Measurements from ENCODE around the gene IL36RN.

IL36RN gene

GRCh38 chr2:113104054-113104611, 45.1 kb downstream of the IL36RN start:
- DNase-seq = no peak

DNA sequence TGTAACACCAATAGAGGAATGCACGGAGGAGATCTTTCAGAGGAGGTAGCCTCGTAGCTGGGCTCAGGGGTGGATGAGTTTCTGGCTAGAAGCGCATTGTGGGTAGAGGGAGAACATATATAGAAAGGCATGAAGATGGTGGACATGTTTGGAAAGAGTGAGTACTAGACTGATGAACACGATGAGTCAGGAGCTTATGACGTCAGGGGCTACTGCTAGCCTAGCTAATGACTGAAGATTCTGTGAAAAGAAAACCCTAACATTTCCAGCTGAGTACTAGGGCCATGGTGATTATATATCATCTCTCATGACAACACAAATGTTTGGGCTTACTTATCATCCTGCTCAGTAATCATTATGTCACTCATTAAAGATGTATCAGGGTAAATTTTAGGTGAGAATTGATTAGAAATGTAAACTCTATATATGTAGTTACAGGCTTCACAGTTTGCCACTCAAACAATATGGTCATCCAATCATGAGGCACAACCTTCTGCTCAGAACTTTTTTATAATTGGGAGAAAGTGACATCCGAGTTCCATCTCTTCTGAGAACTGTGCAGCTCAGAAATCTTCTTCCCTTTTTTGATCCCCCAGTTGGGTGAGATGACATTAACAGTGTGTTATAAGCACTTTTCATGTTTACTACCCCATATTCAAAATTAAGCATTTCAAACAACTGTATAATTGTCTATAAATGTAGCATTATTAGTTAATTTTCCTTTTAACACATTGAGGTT, 46.2 kb downstream of the IL36RN start:
- no peak for DNase-seq

GRCh38 chr2:113111121-113111520, 52.1 kb downstream of the IL36RN start:
- no peak for DNase-seq

DNA sequence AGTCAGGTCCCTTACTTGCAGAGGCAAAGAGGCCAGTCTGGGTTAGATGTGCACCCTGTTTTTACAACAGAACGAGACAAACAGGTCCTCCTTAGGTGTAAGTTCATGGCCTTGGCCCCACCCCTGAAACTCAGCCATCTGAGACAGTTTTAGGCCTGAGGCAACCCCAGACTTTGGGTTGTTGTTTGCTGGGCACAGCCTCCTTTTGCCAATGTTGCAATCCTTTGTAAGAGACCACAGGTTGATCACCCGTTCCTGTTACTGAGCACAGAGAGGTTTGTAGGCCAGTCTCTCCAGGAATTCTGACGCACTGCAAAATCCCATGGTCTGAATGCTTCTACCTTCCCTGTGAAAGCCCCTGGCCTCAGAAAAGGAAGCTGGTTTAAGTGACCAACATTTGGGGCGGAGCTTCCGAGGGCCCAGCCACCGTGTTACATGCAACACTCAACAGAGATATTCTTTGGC, 52.9 kb downstream of the IL36RN start:
- DNase-seq = no peak

GRCh38 chr2:113112441-113112840, 53.4 kb downstream of the IL36RN start:
- no peak for DNase-seq

- no peak for DNase-seq
These were observed 53.9 kb downstream of the IL36RN start for GRCh38 chr2:113112871-113113270.

DNA sequence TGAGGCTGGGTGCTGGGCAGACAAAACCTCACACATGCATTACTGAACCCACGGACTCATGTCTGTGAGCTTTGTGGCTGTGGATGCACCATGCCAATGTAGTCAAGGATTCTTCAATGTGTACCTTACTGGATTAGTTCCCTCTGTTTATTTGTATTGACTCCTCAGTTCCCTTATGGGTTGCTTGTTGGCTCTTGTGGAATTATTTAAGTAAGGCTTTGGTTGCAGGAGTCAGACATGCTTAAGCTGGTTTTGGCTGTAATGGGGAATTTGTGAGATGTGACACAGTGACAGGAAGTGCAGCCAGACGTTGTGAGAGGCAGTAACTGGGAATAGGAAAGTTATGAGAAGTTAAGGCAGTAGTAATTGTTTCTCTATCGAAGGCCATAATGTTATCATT, 54.8 kb downstream of the IL36RN start:
- DNase-seq = no peak

All from GDM1 (cell line).